ENCODE data around the gene HOXA9. TPM values are rescaled to one million over a fixed set of nuclear protein-coding genes. Genes with fewer than 3 reads are reported as not detected.

Gene HOXA9
- total and polyA plus RNA-seq, 2 of the 8 experiments (the other 6 are each of a cell fraction or from before 2014, with no cell fraction given), result not detected

DNA sequence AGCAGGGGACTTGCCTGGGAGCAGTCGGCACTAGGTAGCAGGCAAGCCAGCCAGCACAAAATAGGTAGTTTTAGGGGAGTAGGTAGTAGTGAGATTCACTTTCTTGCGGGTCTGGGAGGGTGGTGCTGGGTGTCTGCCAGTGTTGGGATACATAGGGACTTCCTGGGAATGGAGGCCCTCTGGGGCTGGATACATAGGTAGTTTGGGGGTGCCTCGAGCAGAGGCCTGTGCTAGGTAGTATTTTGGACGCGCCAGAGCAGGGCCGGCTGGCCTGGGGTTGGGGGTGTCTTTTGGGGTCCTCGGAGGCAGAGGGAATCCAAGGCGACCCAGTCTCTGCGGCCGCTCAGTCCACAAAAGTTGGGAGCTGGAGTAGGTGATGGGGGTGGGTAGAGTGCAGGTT lies 11.0 kb downstream of the HOXA9 start:
- WGBS, 2 experiments (ENCODE audit: extremely low coverage in 1 of 2, insufficient coverage in 1 of 2, insufficient read length in 1 of 2, insufficient replicate concordance in 2 of 2, low coverage in 1 of 2, low lambda C conversion rate in 2 of 2, missing lambda C conversion rate in 1 of 2), result 29% methylated on average over 10 of the region's 10 CpGs; no CpG with 5 or more reads in 1 of the 2 experiments
- Histone ChIP-seq H3K27me3 (replicated peaks in 1 of 4; ENCODE audit: control insufficient read depth in 3 of 4, extremely low read depth in 1 of 4, insufficient read depth in 3 of 4, low read length in 3 of 4) (peaks cover 98 to 100% (median 100%) of the 10 kb centered on the region in 4 experiments), H3K56ac (replicated peaks; ENCODE audit: insufficient read length, low read depth, low read length) (no peak overlapping the region), H3K79me1 (ENCODE audit: low read depth, low read length) (no peaks in the 10 kb centered on the region), H3K4me3 (ENCODE audit: extremely low read depth in 1 of 4, insufficient read depth in 2 of 4, low read depth in 3 of 4, low read length in 4 of 4) (no peak overlapping the region), H2BK15ac (ENCODE audit: low read length) (no peak overlapping the region), H2BK120ac (replicated peaks; ENCODE audit: low read depth, low read length) (no peak overlapping the region), H4K91ac (replicated peaks; ENCODE audit: insufficient read length, low read length) (no peak overlapping the region), H4K8ac (ENCODE audit: extremely low read depth, insufficient read depth, low read length) (no peak overlapping the region), H3K4me2 (ENCODE audit: insufficient read depth in 1 of 2, low read depth in 2 of 2, low read length in 2 of 2) (no peak overlapping the region), H3K4ac (replicated peaks; ENCODE audit: insufficient read length, low read depth, low read length) (no peak overlapping the region), H4K5ac (ENCODE audit: insufficient read length, low read depth, low read length) (no peak overlapping the region), H2BK12ac (ENCODE audit: low read depth, low read length) (no peak overlapping the region), H3K23me2 (ENCODE audit: low read depth, low read length) (peaks cover 2% of the 10 kb centered on the region; the same call in 1 of the 2 replicates), H2AK5ac (ENCODE audit: low read depth, low read length) (no peak overlapping the region), H2BK20ac (ENCODE audit: low read length) (no peak overlapping the region), H3K27ac (ENCODE audit: low read depth, low read length) (no peak overlapping the region), H3K36me3 (ENCODE audit: control insufficient read depth in 2 of 4, insufficient read depth in 4 of 4, low read length in 3 of 4) (peaks cover 0 to 18% (median 0%) of the 10 kb centered on the region in 4 experiments; a peak in 1 of 8 replicates), H3K23ac (ENCODE audit: insufficient read length) (no peak overlapping the region), H3K9me3 (ENCODE audit: insufficient read depth in 2 of 2, low read depth in 1 of 2, low read length in 1 of 2) (peaks cover 0 to 10% of the 10 kb centered on the region in 2 experiments; a peak in 1 of 4 replicates), H3K4me1 (replicated peaks in 1 of 4; ENCODE audit: control insufficient read depth in 3 of 4, insufficient read depth in 4 of 4, low read length in 3 of 4) (peaks cover 0 to 2% (median under 1%) of the 10 kb centered on the region in 4 experiments; a peak in 3 of 7 replicates), H2BK5ac (ENCODE audit: low read depth, low read length) (no peak overlapping the region), H3K79me2 (ENCODE audit: control insufficient read depth in 1 of 2, insufficient read depth in 2 of 2, low read length in 2 of 2) (no peaks in the 10 kb centered on the region), H3K18ac (ENCODE audit: extremely low read depth, low read length) (no peak overlapping the region), H2AFZ (ENCODE audit: low read length) (no peak overlapping the region), H3K14ac (ENCODE audit: insufficient read length) (no peak overlapping the region), H4K20me1 (replicated peaks in 1 of 2; ENCODE audit: control insufficient read depth in 1 of 2, insufficient read depth in 2 of 2, low read length in 2 of 2) (peaks cover 27 to 55% of the 10 kb centered on the region in 2 experiments), H3K9ac (replicated peaks in 1 of 4; ENCODE audit: extremely low read depth in 1 of 4, low read depth in 3 of 4, low read length in 3 of 4) (no peak overlapping the region)
- FAIRE-seq, result no peak
- ChIA-PET POLR2A (ENCODE audit: partially characterized antibody) (no interaction called here), CTCF (ENCODE audit: partially characterized antibody) (interaction anchor here (0.6 to 4.2 kb wide), 4 partner anchors 11 to 212 kb away, joined by 3 to 33 read pairs (median 5); partner anchors contain the start of gene HOXA5)
- TF ChIP-seq, protein P1, sequence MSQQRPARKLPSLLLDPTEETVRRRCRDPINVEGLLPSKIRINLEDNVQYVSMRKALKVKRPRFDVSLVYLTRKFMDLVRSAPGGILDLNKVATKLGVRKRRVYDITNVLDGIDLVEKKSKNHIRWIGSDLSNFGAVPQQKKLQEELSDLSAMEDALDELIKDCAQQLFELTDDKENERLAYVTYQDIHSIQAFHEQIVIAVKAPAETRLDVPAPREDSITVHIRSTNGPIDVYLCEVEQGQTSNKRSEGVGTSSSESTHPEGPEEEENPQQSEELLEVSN (IDR thresholded peaks at IDR 0.05), result no peak
- TF ChIP-seq KDM5A (IDR thresholded peaks at IDR 0.05; ENCODE audit: low read length) (no peak), NANOG (IDR thresholded peaks at IDR 0.05; ENCODE audit: insufficient read depth, low read depth, low read length, poor library complexity, severe bottlenecking) (no peak), NRF1 (IDR thresholded peaks at IDR 0.05; ENCODE audit: low read depth, low read length) (no peak), RNF2 (IDR thresholded peaks at IDR 0.05; ENCODE audit: borderline replicate concordance, low read depth, low read length, missing control alignments, poor library complexity, severe bottlenecking) (peak; percentile 44), CBX8 (IDR thresholded peaks at IDR 0.05; ENCODE audit: borderline replicate concordance, low read depth, low read length) (no peak), JUN (IDR thresholded peaks at IDR 0.05; ENCODE audit: low read depth, low read length) (no peak)
- peak in 1 of 2 experiments; percentile 48 for DNase-seq (ENCODE audit: low read depth in 1 of 2, low spot score in 2 of 2)

Measured in H1 (cell line).